ENCODE data around the gene TENT4A.

Gene TENT4A

DNA sequence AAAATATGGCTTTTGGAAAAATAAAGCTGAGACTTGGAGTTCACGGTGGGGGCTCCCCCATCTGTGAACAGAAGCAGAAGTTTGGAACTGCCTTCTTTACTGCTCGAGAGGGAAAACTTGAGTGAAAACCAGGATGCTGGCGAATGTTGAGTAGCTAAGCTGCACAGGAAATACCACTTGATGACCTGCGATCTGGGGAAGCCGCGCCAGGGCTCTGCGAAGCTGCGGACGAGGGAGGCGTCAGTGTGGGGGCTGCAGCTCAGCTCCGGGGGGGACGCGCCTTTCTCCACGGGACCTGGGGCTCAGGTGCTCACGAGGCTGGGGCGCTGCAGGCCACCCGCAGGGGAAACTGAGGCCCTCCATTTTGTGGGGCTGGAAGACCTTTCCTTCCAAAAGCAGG lies 62.3 kb downstream of the TENT4A start:
- DNase-seq: no peak

DNA sequence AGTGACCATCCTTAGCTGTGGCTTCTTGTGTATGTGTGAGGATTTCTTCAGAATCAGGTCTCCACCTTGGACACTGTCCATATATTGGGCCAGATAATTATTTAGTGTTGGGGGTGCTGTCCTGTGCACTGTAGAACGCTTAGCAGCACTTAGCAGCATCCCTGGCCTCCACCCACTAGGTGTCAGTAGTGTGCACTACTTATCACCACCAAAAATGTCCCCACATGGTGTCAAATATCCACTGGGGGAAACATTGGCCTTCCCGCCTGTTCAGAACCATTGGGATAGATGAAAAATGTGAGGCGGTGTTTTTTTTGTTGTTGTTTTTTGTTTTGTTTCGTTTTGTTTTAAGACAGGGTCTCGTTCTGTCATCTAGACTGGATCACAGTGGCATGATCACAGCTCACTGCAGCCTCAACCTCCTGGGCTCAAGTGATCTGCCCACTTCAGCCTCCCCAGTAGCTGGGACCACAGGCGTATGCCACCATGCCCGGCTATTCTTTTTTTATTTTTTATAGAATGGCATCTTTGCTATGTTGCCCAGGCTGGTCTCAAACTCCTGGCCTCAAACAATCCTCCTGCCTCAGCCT lies 67.7 kb downstream of the TENT4A start:
- DNase-seq: no peak

DNA sequence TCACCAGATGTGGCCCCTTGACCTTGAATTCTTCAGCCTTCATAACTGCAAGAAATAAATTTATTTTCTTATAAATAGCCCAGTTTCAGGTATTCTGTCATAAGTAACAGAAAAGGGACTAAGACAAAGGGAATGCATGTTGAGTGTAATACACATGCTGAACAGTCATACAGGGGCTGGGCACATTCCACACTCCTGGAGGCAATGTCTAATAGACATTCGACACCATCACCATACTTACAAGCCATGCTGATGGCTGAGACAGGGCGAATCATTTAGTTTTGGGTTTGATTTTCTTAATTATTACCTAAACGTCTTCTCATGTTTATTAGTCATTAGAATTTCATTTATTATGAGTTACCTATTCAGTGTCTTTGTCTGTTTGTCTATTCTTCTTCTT lies 68.5 kb downstream of the TENT4A start:
- DNase-seq: no peak

DNA sequence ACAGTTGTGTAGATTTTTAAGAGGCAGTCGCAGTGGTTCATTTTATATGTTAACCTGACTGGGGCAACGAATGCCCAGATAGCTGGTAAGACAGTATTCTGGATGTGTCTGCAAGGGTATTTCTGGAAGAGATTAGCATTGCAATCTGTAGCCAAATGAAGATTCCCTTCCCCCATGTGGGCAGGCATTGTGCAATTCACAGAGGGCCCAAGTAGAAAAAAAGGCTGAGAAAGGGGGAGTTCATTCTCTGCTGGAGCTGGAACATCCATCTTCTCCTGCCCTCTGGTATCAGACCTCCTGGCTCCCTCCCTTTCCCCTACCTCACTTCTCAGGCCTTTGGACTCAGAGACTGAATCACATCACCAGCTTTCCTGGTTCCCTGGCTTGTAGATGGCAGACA lies 70.6 kb downstream of the TENT4A start:
- no peak for DNase-seq

DNA sequence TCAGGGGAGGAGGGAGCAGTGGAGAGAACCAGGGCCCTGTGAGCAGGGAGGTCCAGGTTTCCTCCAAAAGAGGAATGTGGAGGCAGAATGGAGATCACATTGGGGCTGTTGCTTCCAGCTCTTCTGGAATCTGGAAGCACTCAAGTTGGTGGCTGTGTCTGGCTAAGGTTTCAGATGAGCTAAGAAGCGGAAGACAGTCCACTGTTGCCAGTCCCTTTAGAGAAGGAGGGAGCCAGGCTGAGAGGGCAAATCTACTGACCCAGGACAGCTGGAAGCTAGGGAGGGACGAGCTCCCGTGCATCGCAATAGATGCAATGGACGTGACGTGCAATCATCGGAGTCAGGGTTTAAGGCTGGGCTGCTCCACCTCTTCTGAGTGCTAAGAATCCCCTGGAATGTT lies 71.2 kb downstream of the TENT4A start:
- DNase-seq: no peak

DNA sequence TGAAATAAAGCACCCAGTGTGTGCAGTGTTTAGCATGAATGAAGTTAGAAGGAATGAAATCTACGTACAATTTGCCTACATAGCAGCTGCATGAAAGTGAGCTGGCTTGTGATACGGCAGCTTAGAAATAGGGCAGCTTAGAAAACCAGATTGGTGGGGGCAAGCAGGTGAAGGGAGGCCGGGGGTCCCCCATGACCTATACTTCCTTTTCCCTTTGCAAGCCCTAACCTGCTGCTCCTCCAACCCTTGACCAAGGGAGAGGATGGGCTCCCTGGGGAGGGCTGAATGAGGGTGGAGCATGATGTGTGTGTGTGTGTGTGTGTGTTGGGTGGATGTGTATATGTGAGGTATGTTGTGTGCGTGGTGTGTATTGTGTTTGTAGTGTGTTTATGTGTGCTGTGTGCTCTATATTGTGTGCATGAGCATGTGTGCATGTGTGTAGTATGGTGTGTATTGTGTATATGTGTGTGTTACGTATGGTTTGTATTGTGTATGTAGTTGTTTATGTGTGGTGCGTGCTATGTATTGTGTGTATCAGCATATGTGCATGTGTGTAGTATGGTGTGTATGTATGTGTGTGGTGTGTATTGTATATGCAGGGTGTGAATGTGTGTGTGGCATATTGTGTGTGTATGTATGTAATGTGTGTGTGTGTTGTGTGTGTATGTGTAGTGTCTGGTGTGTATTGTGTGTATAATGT lies 72.1 kb downstream of the TENT4A start:
- DNase-seq: no peak

DNA sequence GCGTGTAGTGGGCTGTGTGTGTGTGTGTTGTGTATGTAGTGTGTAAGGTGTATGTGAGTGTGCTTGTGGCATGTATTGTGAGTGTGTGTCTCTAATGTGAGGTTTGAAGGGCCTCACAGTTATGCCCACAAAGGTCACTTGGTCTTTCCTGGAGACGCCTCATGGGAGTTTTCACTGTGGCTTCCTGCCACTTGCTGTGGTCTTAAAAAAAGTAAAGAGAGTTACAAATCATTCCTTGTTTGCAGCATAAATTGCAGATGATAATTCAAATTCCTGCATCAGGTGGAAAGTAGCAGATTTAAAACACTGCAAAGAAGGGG lies 72.6 kb downstream of the TENT4A start:
- no peak for DNase-seq

DNA sequence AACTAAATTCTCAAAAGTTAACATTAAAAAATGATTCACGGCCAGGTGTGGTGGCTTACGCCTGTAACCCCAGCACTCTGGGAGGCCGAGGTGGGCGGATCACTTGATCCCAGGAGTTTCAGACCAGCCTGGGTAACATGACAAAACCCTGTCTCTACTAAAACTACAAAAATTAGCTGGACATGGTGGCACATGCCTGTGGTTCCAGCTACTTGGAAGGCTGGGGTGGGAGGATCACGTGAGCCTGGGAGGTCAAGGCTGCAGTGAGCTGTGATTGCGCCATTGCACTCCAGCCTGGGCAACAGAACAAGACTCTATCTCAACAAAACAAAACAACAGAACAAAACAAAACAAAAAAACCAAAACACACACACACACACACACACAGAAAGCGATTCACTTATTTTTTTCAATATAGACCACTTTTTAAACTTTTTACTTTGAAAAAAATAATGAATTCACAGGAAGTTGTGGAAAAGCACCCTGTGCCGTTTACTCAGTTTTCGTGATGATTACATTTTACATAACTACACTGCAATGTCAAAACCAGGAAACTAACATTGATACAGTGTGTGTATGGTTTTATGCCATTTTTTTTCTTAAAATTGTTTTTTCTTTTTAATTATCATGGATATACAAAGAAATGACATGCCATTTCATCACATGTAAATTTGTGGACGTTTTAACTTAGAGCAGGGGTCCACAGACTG lies 73.7 kb downstream of the TENT4A start:
- DNase-seq: no peak

DNA sequence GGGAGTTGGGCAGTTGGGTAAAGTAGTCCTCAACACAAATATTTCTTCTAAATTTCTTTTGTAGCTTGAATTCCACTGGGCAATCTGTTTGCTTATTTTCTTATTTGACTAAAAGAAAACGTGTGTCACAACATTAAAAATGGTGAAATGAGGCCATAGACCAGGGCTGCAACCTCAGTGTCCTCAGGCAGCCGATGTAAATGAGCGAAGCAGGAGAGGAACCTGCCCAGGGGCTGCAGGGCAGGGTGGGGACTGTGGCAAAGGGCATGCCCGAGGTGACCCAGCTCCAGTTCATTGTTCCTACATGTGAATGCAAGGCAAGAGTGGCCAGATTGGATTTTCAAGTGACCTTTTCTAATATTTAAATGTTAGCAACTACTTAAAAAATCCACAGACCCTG lies 74.7 kb downstream of the TENT4A start:
- DNase-seq: no peak

DNA sequence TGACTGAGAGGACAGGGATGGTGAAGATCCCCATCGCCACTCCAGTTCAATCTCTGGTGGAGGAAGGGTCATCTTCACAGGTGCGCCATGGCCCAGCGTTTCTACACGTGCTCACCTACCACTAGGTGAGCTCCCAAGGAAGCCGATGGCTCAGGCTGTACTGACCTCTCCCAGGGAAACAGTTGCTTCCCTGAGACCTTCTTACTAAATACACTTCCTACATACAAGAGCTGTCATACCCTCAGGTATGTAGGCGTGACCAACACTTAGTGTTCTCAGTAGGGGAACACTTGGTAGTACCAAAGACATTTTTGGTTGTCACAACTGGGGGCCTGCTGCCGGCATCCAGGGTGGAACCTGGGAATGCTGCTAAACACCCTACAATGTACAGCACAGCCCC lies 75.2 kb downstream of the TENT4A start:
- no peak for DNase-seq

DNA sequence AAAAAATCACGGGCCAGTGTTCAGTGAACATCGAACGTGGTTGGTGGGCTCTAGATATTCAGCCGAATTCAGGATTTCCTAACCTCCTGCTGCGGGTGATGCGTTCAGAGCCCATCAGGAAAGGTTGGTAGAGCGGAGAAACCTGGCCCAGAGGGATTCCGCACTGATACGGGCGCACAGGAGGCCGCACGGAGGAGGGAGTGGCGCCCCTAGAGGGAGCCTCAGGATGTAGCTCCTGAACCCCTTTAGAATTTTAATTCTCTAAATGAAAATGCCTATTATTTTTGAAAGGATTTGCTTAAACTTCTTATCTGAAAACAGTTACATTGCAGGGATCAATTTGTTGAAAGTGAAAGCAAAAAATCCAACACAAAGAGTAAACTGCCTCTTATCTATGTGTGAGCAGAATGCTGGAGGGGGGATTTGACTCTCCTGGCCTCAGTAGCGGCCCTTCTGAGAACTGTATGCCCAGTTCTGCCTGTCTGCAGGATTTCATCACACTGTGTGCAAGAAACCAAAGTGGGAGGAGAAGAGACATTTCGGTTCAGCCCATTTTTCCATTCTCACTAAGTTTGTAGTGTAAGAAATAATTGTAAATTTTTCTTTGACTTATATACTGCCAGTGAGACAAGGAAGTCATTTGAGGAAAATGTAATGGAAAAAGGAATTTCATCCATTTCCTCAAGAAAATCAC lies 75.9 kb downstream of the TENT4A start:
- DNase-seq: no peak

DNA sequence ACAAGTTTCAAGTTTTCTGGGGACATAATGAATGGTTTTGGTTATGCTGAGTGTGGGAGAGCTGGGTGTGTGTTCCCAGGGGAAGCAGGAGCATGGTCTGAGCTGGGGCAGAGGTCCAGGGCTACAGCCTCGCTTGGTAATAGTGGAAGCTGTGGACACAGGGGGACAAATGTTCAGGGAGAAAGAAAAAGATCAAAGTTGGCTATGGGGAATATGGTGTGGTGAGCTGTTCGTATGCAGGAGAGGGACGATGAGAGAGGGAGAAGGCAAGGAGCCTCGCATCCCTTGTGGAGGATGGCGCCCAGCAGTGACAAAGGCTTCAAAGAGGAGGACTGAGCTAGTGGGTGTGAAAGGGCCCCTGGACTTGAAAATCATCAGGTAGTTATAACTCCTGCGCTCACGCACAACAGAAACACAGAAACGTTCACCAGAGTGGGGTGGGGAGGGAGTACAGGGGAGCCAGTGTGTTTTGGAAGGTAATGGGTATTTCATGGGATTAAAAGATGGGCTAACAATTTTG lies 77.2 kb downstream of the TENT4A start:
- no peak for DNase-seq

DNA sequence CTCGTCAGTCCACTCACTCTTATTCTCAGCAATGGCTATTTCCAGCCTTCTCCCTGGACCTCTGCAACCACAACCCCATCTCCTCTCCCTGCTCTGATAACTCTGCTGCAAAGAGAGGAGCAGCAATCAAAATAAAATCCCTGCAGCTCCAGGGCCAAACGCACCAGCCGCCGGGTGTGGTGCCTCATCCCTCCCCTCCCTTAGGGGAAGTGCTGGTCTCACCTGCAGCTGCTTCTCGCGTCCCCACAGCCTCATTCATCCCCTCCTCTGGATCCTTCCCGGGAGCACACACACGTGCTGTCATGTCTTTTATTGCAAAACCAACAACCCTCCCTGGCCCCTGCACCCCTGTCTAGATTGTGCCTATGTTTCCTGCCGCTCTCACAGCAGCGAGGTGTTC lies 77.8 kb downstream of the TENT4A start:
- no peak for DNase-seq

DNA sequence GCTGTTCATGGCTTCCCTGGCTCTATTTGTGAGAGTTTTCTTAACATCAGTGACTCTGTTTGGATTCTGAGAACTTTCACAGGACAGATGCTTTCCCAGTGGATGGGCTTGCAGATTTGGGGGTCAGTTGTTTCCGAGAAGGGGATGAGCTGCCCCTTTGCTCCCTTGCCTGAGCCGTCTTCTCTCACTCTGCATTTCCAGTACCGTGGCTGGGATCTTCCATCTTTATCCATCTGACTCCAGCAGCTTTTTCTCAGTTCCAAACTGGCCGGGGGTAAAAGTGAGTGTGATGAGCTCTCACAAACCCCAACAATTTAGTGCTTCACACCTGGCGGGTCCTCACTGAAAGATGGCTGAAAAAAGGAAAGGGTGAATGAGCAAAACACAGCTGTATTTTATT lies 79.1 kb downstream of the TENT4A start:
- no peak for DNase-seq

DNA sequence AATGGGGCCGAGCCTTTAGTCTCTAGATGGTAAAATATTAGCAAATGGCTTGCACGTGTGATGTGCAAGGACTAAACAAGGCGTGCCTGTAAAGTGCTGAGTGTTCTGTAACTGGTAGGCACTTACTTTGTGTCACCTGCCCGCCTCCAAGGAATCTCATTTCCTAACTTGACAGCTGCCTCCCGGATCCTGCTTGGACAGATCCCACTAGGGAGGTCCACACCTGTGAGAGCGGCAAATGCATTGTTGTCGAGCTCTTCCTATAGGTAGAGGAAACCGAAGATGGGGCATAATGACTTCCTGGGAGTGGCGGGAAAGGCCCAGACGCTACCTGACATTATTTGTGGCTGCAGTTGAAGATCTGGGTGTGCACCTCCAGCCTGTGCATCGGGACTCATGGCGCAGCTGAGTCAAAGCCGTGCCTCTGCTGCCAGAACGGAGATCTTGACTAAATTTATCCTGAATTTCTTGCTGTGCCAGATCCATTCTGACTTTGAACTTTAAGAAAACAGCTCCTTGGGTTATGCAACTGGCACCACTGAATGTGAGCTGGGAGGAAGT lies 79.8 kb downstream of the TENT4A start:
- DNase-seq: no peak

DNA sequence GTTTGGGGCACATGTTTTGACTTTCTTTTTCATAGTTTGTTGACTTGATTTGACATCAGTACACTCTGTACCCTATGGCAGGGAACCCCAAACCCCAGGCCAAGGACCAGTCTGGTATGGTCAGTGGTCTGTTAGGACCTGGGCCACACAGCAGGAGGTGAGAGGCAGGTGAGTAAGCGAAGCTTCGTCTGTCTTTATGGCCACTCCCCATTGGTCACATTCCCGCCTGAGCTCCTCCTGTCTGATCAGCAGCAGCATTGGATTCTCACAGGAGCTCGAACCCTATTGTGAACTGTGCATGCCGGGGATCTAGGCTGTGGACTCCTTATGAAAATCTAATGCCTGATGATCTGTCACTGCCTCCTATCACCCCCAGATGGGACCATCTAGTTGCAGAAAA lies 88.0 kb downstream of the TENT4A start:
- DNase-seq: no peak

DNA sequence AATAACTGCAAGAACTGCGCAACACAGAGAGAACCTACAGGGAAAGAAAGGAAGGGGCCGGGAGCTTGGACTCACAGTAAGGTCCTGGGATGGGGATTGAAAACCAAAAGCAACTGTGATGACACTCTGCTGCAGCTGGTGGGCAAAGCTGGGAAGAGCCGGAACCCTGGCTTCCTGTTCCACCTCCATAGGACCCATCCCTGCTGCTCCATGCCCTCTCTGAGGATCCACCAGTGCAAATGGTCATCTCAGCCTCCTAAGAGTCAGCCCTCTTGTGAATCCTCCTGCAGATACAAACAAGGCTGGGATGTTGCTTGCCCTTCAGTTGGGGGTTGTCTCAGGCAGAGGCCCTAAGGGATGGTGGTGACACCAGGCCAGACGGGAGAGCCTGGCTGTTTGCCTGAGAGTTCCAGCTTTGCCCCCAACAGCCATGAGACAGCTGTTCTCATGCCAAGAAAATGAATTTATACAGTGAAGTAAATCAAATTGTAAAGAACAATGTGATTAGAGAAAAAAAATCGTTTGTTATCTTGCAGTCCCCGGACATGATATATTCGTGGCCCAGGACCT lies 90.8 kb downstream of the TENT4A start:
- DNase-seq: no peak

DNA sequence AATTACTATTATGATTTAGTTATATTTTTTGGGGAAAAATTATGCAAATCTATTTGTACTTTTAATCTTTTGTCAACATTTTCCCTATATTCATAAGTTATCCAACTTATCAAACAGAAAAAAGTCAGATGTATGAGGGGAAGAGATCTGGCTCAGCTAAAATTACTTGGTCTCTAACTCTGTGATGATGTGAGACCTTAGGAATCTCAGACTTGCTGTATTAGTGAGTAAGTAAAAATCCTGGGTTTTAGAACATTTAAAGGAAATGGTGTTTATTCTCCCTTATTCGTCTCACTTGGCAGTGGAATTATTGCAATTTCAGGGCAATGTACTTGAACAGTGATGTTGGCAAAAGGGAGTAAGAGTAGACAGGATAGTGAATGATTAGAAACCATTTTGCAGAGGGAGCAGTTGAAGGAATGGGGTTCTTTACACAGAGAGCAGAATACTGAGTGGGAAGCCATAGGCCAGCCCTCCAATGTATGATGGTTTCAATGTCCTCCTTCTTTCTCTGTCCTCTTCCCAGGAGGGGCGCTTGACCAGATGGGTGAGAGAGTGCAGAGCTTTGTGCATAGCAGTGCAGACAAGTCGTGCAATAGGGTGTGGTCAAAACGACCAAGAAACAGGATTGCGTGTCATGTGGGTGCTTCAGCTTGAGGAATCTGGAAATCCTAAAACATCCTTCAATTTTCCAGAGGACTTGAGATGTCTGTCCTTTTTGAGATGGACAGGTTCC lies 91.7 kb downstream of the TENT4A start:
- DNase-seq: no peak

DNA sequence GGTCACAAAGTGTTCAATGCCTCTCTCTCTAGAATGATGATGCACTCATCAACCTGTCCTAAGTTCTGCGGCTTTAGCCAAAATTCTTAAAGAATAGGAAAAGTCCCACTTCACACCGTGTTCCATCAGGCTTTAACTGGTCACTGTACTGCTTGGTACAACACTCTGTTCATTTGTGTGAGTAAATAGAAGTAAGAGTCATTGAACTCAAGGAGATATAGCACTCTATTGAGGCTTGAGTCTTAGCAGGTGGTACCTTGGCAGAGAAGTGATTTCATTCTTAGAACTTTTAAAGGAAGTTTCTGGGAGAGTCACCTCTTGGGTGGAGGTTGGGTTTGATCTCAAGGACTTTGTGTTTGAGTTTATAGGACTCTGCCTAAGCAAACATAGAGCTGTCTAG lies 92.6 kb downstream of the TENT4A start:
- no peak for DNase-seq

Data from activated CD8-positive, alpha-beta memory T cell treated with anti-CD3 and anti-CD28 coated beads for 24 hours (primary cell).